Stimulated activated CD4-positive, alpha-beta T cell treated with anti-CD3 and anti-CD28 coated beads, Interleukin-15, amount 100 ng/mL, for 48 hours (primary cell): ENCODE data around the gene GPR153.

ENCODE experiments used
- DNase-seq, 2 donors: peaks; one replicate each; pipeline ENCODE4 v3.0.0-alpha.2; 2020; ENCODE audit warnings: low read depth in 2 of 2

Gene GPR153

DNA sequence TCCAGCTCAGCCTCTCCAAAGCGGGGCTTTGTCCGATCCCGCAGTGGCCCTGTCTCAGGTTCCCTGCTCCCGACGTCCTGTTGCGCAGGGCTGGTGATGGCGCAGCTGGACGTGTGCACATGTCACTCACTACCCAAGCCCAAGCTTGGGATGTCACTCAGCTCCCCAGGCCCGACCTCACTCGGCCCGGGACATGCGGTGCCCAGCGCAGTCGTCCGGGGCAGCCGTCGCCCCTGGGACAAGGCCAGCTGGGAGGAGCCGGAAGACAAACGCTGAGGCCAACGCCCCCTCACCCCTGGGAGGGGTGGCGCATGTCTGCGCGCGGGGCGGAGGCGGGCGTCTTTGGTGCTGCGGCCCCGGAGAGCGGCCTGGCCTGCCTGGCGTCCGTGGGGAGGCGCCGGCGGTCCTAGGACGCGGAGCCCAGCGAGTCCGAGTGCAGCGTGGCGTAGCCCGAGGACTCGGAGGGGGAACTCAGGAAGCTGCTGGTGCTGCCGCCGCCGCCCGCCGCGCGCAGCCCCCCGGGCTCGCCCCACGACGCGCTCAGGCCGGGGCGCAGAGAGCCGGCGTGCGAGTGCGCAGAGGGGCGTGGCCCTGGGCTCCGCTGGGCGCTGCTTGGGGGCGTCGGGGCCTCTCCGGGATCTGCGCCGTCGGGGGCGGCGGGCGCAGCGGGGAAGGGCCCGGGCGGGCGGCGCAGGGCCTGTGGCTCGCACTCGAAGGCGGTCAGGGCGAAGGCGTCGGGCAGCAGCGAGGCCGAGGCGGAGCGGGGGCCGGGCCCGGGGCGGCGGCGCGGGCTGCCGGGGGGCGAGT lies 11.8 kb downstream of the GPR153 start:
- no peak for DNase-seq

DNA sequence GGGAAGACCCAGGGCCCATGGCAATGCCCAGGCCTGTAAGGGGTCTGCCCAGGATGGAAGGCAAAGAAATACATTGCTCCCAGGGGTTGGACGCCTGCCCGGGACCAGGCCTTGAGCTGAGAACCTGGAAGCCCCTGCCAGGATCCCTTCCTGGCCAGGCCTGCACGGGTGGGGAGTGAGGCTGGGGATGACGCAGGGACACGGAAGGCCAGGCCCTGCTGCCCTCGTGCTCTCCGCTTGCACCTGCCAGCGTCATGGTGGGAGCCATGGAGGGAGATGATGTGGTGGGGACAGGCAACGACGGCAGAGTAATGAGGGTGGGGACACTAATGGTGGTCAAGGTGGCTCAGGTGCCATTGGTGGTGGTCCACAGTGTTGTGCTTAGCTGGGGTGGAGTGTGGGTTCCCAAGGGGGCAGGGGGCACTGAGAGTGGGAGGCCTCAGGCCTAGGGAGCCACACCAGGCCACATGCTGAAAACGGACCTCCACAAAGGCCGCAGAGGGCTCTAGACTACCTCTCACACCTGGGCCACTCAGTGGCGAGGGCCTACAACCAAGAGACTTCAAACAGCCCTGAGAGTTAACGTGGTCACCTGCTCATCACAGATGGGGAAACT lies 12.6 kb downstream of the GPR153 start:
- no peak for DNase-seq

DNA sequence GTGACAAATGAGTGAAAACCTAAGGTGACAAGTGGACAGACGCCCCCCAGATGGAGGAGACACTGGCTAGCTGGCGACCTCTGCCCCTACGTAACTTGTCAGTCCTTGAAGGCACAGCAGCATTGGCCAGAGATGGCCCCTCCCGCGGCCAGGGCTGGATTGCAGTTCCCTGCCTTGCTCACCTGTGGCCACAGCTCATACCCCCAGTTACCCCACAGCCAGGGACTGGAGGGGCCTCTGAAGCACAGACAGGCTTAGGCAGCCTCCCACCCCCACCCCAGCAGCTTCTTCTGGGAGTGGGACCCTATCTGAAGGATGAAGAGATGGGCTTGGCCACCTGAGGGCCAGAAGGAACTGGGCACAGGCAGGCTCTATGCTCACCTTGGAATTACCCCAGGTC lies 13.2 kb downstream of the GPR153 start:
- no peak for DNase-seq

DNA sequence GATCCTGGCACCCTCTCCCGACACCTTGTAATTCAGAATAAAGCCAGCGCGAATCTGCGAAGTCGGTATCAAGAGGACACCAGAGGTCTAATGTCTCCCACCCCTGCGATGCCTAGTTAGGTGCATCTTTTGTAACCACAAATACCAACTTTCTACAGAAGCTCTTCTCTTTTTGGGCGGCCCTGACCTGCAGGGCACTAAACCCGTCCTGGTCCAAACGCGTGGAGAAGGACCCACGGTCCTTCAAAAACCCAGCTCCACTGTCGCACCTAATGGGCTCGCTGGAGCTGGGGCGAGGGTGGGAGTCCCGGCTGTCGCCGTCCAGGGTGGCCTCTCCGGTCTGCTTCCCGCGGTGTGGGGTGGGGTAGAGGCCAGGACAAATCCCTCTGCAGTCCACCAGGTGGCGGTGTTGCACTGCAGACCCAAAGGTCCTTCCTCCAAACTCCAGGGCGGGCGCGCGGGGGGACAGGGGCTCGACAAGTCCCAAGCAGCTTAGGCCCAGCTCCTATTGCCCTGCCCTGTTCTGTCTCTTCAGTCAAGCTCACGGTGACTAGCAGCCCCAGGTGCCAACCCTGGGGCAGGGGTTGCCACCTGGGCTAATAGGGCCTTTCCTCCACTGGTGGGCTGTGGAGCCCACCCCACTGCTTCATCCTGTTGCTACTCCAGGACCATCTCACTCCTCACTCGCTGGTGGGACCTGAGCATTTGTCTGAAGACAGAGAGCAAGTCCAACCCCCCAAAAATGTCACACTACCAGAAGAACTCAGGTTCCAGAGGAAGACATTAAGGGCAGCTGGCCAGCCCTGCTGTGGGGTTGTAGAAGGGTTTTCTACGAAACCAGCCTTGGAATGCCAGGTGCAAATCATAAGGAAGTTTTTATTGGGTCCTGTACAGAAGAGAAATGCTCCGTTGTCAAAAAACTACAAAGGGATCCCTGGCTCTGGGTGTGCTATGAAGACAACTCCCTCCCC lies 14.1 kb downstream of the GPR153 start:
- peak; percentile 67 to 77 for DNase-seq

DNA sequence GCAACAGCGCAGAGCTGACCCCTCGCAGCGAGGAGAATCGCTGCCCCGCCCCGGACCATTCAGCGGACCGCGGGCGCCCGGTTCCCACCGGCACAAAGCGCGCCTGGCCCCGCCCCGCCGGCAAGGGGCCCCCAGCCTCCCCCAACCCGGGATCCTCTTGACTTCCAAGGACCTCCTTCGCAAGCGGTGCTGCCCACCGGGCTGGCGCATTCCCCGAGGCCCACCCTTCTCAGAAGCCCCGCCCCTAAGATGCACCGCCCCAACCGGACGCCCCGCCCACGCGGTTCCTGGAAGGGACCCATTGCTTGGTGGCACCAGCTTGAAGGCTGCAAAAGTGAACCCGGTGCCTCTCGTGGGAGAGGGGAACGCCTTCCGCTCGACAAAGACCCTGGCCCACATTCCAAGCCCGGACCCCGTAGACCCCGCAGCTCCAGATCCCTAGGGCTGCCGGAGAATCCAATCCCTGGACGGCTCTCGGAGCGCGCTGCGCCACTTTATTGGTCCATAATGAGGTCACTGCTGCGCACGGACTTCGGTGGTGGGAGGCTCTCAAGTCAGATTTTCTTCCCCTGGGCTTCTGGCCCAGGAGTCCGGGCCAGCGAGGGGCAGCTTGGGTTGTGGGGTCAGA lies 14.9 kb downstream of the GPR153 start:
- DNase-seq, result peak in 1 of 2 donors; percentile 42

DNA sequence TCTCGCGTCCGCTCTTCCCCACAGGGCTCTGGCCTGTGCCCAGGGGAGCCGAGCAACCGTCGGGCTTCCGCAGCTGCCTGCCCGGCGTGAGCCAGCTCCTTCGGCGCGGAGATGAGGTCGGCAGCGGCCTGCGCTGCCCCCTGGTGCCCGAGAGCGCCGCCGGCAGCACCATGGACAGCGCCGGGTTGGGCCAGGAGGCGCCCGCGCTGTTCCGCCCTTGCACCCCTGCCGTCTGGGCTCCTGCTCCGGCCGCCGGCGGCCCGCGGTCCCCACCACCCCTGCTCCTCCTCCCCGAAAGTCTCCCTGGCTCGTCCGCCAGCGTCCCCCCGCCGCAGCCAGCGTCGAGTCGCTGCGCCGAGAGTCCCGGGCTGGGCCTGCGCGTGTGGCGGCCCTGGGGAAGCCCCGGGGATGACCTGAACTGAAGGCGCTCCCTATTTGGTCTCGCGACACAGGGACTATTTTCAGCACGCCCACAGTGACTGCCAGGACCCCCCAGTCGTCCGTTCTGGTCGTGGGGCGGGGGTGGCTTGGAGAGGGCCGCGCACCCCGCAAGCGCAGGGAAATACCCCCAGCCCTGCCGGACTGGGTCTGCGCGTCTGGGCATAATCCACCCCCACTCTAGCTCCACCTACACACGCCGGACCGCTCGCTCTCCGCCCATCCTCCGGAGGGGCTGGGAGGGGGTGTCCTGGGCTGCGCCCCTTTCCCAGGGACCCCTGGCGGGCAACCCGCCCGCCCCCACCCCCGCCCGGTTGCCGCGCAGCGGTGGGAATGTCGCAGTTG lies 15.6 kb downstream of the GPR153 start:
- peak; percentile 56 to 72 for DNase-seq

DNA sequence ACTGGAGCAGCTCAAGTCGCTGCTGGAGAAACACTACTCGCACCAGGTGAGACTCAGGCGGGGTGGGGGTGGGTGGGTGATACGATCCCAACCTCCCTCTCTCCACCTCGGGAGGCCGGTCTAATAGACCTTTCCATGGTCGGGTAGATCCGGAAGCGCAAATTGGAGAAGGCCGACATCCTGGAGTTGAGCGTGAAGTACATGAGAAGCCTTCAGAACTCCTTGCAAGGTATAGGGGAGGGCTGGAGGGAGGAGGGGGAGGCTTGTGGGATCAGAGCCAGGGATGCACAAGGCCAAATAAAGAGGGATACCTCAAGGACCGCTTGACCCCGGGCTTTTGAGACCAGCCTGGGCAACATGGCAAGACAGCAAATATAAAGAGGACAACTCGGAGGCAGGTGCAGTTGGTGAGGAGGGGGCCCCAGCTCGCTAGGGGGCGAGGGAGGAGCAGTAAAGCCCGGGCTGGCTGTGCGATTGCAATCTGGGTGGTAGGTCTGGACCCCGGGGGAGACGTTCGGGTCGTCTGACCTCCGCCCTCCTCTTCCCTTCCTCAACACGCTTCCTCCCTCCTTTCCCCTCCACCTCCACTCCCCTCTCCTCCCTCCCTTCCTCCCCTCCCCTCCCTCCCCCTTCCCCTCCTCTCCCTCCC lies 16.4 kb downstream of the GPR153 start:
- no peak for DNase-seq

DNA sequence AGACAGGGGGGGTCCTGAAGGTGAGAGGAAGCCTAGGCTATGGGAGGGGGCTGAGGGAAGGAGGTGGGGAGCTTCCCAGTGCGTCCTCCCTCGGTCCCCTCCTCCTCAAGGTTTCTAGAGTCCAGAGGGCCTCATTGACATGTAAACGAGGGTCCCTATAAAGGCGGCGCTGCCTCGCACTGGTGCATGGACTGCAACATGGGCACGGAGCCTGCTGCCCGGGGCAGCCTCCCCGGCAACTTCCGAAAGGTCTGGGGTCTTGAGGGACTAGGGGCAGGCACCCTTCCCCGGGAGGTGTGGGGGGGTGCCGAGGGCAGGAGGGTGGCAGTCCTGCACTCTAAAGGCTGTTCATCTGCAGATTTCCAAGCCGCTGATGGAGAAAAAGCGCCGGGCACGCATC lies 16.9 kb downstream of the GPR153 start, which contains the start of gene HES3:
Gene HES3, plus strand, starts transcription at position 187 of the 400 bp plus-strand sequence. Its CDS starts 187 bp downstream, at position 374.
- DNase-seq, result no peak

DNA sequence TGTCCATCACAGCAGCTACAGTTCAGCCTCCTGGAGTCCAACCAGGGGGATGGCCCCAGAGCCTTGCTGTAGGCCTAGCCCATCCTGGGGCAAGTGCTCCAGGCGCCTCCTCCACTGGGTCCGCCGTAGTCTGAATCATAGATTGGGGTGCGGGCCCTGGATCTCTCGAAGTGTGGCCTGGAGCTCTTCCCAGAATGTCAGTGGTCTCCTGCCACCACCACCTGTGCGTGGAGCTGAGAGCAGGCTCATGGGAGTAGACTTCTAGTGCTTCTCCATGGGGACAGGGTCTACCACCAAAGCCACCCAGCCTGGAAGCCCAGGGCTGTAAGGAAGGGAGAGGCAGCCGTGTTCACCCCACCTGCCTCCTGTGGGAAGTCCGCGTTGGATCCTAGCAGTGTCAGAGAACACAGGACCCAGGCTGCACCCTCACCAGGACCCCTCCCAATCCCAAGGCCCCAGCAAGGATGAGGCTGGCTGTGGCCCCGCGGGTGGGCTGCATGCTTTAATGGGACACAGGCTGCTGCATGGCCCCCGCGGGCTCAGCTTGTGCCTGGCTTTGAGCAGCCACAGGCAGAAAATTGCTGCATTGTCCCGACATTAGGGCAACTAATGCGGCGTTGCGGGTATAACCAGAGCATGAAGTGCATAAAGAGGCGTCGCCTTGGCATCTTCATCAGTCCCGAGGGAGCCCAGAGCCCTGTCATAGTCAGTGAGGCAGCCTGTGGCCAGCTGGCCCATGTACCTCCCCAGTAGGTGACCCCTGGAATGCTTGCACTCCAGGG lies 17.7 kb downstream of the GPR153 start:
- DNase-seq, result no peak

DNA sequence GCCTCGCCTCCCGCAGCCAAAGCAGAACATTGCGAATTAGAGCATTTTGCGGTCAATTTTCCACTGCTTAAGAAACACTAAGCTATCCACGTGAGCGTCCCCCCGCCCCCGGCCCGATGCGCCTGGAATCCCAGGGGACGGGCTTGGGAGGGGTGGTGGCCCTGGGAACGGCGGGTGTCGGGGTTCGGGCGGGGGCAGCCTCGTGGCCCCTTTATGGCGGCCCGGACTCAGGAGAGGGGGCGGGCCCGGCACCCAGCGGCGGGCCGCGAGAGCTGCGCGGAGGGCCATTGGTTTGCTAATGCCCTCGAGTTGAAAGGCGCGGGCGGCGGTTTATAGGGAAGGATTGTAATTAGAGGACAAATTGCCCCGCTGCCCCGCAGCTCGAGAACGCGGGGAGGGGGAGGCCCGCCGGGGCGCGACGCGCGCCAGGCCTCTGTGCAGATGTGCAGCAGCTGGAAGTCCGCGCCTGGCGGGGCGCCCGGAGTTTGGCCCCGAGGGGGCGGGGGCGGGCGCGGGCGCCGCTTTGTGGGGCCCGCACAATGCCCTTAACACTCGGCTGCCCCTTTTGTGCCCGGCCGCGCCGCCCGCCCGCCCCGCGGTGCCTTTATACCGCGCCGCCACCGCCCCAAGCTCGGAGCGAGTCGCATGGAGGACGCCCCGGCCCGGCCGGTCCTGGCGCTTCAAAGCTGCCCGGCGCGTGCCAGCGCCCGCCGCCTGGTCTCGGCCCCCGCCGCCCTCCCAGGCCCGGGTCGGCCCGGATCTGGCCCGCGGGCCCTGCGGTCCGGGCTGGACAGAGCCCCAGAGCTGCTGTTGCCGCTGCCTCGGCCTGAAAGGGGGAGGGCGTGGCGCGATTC lies 18.8 kb downstream of the GPR153 start:
- no peak for DNase-seq

DNA sequence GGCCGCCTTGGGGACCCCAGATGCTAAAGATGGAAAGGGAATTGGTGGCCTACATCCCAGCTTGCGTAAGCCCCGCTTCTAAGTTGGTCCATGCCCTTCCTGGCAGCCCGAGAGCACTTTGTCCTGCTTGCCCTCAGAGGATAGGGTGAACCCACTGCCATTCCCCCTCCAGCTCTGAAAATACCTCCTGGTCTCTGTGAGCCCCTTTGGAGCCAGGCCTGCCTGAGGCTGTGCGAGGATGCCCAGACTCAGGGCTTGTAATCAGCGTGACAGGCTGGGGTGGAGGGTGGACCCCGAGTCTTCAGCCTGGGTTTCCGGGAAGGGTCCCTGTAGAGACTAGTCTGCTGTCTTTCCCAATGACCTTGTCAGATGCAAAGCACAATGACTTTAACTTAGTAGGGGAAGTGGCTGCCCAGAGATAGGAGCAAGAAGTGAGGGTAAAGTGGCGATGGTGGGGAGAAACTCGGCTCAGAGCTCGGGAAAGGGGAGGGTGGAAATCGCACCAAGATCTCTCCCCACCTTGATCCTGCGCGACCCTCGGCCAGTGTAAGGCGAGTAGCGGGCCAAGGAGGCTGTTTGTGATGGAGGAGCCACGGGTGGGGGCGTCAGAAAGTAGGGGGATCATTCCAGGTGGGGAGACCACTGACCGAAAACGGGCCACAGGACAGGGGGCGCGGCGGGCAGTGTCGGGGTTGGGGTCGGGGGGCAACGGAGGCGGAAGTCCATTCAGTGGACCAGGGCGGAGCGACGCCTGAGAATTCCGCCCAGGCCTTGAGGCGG lies 19.6 kb downstream of the GPR153 start:
- DNase-seq, result no peak

DNA sequence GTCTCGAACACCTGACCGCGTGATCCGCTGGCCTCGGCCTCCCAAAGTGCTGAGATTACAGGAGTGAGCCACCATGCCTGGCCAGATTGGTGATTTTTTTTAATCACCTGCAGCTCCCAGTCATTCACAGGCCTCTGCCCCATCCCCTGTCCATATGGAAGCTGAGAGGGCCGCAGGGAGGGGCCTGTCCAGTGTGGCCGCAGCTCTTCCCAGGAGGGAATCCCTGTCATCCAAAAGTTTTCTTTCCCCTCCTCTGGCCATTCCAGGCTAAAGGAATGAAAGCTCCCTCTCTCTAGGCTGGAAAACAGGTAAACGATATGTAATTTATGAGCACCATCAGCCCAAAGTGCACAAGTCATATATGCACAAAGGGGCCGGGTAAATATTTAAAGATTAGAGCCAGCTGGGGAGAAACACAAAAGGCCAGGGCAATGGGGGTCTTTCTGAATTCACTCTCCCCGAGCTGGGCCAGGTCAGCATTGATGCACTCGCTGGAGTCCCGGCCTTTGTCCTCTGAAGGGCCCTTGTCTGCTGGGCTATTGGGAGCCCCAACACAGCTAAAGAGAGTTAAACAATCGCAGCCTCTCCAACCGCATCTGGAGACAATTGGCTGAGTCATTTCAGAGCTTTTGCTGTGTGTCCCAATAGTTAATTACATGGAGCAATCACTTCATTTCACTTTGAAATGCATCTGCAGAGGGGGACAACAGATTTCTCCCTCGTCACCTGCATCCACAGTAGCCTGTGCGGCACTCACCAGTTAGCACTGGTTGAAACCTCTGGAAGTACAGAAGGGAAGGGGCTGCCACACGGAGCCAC lies 20.7 kb downstream of the GPR153 start:
- DNase-seq, result no peak

DNA sequence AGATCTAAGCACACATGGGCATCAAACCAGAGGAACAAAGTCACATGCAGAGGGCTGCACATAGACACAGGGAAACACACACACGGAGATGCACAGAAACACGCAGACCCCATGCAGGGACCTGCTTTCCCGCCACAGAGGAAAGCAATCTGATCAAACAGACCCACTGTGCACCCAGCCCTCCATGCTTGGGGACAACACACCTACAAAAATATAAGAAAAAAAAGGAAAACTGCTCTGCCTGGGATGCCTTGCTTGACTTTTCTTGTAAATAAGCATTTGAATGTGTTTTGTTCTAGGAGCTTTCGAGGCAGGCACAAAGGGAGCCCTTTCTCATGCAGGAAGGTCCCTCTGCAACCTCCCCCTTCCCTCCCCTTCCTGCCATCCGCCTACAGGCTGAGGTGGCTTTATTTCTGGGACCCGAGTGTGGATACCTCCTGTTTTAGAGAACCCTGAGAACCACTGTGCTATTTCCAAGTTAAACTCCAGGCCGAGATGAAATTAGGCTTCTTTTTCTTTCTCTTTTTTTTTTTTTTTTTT lies 21.6 kb downstream of the GPR153 start:
- no peak for DNase-seq

DNA sequence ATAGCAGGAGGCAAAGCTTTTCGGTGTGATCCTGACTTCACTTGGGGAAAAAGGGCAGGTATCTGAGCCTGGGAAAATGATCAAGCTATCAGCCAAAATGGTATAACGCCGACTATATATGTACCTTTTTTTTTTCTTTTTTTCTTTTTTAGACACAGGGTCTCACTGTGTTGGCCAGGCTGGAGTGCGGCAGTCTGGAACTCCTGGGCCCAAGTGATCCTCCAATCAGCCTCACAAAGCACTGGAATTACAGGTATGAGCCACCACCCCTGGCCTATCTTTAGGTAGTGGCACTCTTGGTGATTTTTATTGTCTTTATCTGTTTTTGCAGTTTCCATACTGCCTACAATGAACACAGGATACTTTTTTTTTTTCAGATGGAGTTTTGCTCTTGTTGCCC lies 23.8 kb downstream of the GPR153 start:
- no peak for DNase-seq

DNA sequence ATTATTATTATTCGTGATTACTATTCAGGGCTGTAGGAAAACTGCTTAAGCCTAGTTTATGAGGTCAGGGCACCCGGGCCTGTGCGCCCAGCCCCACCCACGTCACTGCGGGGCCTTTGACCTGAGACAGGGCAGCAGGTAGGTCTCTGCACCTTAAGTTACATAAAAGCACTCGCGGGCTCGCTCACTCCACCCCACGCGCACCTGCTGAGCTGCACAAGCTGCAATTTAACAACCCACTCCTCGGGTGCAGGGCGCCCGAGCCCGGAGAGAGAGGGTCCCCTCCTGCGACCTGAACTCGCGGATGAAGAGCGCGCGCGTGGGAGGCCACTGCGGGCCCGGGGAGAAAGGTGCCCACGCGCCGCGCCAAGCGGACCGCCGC lies 25.6 kb downstream of the GPR153 start:
- no peak for DNase-seq

DNA sequence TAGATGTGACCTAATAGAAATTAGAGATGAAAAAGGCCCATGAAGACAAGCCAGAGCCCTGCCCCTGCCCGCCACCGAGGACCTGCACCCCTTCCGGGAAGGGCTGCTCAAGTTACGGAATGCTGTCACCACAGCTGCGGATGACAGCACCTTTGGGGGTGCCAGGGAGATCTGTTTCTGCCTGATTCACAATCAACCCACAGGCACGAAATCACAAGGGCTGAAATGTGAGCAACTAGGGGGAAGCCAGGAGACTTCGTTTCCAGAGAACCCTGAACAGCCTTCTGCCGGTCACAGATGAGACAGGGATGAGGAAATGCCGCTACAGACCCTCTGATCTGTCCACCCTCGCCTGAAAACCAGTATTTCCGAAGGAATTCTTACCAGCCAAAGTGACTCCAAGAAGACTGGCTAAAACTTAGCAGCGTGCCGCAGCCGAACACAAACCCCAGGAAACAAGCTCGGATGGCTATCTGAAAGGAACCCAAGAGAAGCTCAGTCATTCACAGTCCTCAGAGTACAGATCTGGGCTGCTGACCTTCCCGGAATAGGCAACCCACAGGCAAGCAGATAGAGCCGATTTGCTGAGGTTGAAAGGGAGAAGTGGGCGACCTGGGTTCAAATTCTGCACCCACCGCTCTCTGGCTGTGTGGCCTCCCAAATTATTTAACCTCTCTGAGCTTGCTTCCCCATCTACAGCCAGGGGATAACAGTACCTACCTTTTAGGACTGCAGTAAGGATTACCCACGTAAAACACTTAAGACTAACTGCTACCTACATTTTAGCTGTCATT lies 26.2 kb downstream of the GPR153 start:
- no peak for DNase-seq
